T-helper 2 cell treated with Interferon-gamma antibody and Interleukin-4, amounts not matched to agents 100 ng/mL and 5 ng/mL, for 36 hours (primary cell): ENCODE results near the gene XCL2. TPM values are rescaled to one million over a fixed set of nuclear protein-coding genes. Genes with fewer than 3 reads are reported as not detected.
"Not testable (repeated sequence)": the region's sequence is repeated elsewhere in the genome, so short reads cannot be mapped to it uniquely, and the experiment has no call there.

Source experiments
- intact Hi-C: fragments of 100-400 bp; cut with micrococcal nuclease; formaldehyde crosslinking; loops from one replicate; pipeline ENCODE4 v1.15.1; 2023
- total RNA-seq: library from RNA; stranded (reverse); gene quantifications from 2 replicates; pipeline ENCODE4 v1.2.3, GENCODE V29; 2022

XCL2 gene, protein sequence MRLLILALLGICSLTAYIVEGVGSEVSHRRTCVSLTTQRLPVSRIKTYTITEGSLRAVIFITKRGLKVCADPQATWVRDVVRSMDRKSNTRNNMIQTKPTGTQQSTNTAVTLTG
- total RNA-seq: 1.9 and 2.9 TPM in 2 replicates

DNA sequence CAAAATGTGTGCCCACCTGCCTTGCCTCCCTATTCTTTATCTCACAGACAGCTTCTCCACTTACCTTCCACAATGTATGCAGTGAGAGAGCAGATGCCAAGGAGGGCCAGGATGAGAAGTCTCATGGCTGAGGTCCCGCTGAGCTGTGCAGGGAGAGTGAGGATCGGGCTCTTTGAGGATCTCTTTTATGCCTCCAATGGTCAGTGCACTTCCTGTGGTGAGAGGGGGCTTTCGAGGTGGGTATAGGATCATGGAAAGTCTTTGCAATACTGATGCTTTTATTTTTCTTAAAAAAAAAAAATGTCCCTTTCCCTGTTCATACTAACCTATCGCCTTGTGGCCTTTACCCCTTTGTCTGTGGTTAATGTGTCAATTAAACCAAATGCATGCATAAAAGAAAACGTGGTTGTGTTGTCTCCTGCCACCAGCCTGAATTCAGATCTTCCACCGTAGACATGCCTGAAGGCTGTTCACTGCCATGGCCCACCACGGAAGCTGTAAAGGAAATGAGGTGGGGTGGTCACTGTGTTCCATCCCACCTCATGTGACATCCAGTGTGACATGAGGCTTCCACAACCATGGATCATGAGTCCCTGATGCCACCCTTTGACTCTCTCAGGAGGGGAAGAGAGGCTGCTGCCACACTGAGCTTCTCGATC is at the start of gene XCL2:
Gene XCL2, minus strand, starts transcription at position 158 of the 659 bp plus-strand sequence. Its CDS starts 33 bp downstream, at position 125.
- intact Hi-C loops: not testable (repeated sequence)

DNA sequence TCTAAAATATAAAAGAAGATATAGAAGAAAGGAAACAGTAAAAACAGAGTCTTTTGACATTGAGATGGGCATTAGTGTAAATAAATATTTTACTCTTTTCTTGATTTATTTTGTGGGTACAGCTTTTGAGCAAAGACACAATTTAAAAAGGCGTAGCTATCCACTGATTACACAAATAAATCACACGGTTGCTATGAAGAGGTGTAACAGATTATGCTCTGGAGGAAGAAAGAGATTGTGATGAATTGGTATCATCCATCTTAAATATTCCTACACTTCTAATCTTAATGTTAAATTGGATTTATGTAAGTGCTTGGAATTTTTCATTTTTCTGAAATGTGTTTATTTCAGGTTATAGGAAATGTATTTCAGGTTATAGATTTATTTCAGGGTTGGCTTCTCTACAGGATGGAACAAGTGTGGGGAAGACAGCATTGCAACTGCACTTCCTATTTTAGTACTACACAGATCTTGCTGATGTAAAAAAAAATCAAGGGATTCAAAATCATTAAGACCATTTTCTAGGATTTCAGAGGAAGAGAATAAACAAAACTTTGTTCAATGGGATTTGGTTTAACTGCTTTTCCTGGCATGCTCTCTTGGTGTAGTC is 47.9 kb upstream of the XCL2 start:
- intact Hi-C loops: no loop called here

DNA sequence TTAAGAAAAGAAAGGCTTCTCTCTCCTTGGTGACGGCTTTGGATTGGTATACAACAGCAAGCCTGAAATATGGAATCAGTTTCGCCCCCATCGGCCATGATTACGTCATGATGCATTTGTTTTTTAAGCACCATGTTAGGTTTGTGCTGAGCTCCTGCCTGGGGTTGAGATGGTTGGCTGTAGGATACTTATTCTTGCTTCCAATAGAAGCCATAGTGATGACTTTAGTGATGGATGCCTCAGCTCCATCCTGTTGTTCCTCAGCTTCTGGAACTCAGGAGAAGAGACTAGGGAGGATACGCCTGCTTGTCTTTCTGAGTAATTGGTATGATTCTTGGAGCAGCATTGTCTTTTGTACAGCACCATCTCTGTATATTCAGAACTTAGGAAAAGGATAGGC is 47.3 kb upstream of the XCL2 start:
- intact Hi-C loops: no loop called here

DNA sequence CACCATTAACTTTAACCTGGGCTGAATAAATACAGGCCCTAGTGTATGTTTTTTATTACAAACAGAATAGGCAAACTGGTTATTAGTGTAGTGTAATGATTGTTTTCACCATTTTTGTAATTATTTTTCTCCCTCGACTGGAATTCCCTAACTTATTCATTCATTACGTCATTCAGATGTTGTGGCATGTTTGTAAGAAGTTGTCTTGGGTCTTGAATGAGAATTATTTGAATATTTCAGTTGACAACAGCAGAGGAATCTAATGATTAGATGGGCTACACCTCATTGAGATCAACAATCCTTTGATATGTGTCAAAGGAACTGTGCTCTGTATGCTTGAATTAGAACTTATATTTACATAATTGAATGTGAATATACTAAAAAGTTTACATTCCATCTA is 45.4 kb upstream of the XCL2 start:
- intact Hi-C loops: no loop called here

DNA sequence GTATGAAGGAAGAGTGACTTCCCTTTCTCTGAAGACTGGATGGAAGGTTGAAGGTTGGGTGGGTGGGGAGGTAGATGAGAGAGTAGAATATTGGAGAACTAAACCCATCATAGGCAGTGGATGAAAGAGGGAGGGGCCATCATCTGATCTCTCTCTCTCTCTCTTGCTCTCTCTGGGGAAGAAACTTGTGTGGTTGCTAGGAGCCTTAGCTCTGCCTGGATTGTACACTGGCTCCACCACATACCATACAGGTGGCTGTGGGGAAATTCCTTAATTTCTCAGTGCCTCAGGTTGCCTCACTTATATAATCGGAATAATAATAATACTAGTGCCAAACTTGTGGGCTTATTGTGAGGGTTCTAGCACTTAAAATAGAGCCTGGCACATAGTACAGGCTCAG is 42.1 kb upstream of the XCL2 start:
- intact Hi-C loops: no loop called here

DNA sequence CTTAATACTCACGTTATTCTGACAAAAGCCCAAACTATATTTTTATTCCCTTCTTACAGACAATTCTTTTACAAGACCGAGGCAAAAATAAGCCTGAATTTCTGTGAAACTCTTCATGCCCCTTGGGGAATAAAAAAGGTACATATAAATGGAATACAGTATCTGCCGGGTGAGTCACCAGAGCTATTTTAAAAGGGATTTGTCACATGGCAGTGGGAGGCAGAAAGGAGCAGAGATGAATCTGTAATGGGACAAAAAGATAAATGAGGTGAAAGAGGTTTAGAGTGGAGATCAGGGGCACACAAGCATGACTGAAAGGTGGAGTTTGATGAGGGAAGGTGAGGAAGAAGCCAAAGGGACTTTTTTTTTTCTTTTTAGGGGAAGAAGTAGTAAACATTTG is 41.4 kb upstream of the XCL2 start:
- intact Hi-C loops: no loop called here

DNA sequence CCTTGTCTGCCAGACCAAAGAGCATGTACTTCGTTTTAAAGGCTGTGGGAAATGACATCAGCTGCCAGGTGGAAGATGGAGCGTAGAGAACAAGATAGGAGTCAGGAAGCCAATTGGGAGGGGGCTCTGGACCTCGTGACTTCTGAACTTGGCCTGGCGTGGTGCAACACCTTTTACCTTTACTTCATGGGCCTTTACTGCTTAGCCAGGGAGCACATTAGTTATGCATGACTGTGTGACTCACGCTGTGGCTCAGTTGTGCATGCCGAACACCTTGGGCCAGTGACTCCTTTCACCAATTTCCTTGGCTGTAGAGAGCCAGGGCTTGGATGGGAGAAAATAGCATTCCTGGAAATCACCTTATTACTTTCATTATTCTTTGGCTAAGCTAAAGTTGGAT is 39.8 kb upstream of the XCL2 start:
- intact Hi-C loops: no loop called here

DNA sequence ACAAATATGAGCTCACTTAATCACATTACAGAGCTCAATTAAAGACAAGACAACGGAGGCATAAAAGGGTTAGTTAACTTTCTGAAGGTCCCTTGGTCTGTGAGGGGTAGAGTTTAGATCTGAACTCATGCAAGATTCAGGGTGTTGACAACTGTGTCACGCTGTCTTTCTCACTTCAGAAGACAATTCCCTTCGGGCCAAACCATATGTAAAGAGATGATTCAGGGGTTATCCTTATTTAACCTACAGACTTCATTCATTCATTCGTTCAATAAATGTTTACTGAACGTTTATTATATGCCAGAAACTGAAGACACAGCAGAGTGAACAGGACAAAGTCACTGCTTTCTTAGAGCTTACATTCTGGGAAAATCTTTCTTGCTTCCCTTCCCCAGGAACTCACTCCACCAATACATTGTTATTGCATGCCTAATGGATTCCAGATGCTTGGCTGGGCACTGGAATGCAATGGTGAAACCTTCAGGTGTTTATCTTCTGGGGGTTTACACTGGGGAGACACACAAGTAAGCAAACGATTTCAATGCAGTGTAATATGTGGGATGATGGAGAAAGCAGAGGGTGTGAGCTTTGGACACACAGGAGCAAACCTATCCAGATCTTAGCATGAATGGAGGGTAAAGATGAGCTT is 39.0 kb upstream of the XCL2 start:
- intact Hi-C loops: no loop called here

DNA sequence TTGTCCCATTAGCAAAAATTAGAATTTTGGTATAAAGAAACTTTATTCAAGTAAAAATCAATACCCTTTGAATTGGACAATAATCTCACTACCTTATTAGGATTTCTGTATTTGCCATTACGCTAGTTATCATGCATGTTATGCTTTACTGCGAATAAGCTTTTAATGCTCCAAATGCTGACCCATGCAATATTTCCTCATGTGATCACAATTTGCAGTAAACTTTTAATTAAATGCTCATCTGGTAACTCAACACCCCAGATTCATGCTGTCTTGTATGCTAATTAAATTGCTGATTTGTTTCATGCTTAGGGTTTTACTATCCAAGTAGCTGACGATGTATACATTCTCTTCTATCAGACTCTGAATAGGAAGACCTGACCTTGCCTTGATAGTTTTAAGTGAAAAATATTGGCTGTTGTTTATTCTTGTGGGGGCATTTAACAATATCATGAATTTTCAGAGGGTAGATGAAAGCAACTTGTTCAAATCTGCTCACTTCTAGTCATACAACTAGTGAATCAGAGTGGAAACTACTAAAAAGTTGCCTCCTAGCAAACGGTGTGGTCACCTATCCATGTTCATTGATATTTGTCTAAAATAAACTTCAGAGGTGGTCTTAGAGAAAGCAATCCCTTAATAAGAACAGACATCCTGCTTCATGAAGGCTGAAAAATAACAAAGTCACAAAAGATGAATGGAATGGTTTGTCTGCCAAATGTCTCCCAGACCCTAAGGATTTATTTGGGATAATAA is 38.2 kb upstream of the XCL2 start:
- intact Hi-C loops: no loop called here

DNA sequence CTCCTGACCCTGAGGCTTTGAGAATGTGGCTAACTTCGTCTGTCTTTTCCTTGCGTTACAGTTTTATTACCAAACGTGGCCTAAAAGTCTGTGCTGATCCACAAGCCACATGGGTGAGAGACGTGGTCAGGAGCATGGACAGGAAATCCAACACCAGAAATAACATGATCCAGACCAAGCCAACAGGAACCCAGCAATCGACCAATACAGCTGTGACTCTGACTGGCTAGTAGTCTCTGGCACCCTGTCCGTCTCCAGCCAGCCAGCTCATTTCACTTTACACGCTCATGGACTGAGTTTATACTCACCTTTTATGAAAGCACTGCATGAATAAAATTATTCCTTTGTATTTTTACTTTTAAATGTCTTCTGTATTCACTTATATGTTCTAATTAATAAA is 37.2 kb upstream of the XCL2 start:
- intact Hi-C loops: not testable (repeated sequence)

DNA sequence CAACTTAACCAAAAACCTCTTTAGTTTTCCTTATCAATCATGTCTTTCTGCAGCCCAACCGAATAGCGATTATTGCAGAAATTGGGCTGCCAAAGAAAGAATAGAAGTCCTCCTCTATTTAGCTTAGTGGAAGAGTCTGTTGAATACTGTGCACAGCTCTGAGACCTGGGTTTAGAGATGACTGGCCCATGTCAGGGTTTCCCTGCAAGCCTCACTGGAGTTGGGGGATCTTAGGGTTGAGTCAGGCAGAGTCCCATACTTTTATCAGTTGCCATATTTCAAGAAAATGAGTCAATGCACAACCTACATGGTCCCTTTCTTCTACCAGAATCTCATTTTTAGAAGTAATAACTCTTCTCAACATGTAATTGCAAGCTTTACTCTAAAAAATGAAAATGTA is 36.5 kb upstream of the XCL2 start:
- intact Hi-C loops: not testable (repeated sequence)

DNA sequence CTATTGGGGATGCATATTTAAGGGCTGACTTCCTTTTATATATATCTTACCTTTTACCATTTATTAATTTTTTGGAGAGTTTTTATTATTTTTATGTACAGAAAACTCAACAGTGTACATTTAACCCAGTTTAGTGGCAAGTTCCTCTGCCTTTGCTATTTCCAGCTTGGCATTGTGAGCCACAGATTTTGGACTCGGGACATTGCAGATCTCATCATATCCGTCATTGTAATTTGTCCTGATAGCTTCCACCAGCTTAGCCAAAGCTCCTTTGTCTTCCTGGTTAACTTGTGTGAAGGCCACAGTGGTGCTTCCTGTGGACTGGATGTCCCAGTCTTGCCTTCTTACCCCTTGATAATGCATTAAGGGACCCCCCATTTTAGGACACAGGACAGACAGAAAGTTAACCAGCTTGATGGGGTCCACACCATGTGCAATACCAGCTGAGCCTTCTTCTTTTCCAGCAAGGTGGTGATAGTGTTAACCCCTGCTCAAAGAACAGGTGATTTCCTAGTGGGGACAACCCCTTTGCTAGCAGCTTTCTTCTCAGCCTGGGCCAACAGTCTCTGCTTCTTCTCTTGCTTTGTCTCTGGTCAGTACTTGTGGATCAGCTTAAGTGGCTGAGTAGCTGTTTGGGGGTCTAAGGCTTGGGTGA is 34.9 kb upstream of the XCL2 start:
- intact Hi-C loops: not testable (repeated sequence)

DNA sequence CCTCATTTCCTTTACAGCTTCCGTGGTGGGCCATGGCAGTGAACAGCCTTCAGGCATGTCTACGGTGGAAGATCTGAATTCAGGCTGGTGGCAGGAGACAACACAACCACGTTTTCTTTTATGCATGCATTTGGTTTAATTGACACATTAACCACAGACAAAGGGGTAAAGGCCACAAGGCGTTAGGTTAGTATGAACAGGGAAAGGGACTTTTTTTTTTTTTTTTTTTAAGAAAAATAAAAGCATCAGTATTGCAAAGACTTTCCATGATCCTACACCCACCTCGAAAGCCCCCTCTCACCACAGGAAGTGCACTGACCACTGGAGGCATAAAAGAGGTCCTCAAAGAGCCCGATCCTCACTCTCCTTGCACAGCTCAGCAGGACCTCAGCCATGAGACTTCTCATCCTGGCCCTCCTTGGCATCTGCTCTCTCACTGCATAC is 32.5 kb upstream of the XCL2 start, which contains the start of gene XCL1:
Gene XCL1, plus strand, starts transcription at position 361 of the 444 bp plus-strand sequence. Its CDS starts 33 bp downstream, at position 394.
- intact Hi-C loops: not testable (repeated sequence)

DNA sequence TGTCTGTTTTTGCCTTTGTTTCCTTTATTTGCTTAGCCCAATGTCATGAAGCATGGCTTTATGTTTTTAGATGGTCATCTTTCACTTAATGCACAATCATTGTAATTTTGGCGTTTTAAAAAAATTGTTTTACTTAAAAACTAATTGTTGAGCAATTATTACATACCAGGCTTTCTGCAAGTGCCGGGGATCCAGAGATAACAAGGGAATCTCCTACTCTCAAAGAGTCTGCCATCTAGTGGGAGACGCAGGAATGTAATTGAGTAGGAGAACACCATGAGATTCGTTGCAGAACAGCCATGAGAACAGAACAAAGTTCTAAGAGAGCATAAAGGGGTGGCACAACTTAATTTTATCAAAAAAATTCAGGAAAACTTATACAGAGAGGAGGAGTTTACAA is 30.4 kb upstream of the XCL2 start:
- intact Hi-C loops: loop anchor here (1.0 to 5.0 kb wide), 2 partner anchors 52 to 135 kb away; no protein-coding TSS in a partner anchor

DNA sequence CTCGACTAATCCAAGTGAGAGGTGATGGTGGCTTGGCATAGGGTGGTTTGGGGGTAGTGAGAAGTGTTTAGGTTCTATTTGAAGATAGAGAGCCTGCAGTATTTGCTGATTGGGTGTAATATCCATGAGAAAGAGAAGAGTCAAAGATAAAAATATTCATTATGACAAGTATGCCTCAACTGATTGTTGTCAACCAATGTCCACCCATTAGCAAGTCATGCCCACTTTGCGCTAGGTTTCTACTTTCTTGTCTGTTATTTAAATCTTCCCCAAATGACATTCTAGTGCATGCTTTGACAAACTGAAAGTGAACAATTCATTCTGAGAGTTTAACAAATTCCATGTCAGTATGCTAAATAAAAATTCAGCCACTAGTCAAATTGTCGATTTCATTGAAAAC is 28.8 kb upstream of the XCL2 start:
- intact Hi-C loops: loop anchor here (2.0 to 5.0 kb wide), 2 partner anchors 50 to 230 kb away; no protein-coding TSS in a partner anchor

DNA sequence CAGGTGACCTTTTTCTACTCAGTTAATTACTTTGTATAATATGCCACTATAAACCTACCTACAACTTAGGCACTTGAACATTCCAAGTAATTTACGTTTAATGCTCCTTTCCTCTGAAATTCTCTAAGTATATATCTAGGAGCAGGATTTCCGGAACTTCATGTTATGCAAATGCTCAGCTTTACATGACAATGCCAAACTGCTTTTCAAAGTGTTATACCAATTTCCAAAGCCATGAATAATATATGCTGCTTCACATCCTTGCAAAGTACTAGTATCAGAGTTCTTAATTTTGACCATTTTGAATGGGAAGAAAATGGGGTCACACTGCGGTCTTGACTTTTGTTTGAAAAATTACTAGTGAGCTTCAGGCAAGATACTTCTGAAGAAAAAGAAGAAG is 26.9 kb upstream of the XCL2 start:
- intact Hi-C loops: loop anchor here (5.0 kb wide), 1 partner anchor 48 kb away; no protein-coding TSS in a partner anchor

DNA sequence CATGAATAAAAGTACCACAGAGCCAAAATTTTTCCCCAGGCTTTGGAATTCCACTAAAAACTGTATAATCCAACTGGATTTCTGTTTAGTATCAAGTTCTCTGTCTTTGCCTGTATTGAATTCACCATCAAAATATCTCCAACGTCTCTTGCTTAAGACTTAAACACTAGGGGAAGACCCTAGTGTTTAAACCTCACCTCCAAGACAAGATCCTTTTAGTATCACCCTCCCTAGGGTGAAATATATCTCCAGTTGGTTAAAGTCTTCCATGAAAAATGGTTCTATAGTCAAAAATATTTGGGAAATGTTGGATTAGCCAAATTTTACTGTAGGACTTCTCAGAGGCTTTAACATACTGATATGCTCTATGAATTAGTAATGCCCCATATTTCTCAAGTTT is 24.5 kb upstream of the XCL2 start:
- intact Hi-C loops: no loop called here

DNA sequence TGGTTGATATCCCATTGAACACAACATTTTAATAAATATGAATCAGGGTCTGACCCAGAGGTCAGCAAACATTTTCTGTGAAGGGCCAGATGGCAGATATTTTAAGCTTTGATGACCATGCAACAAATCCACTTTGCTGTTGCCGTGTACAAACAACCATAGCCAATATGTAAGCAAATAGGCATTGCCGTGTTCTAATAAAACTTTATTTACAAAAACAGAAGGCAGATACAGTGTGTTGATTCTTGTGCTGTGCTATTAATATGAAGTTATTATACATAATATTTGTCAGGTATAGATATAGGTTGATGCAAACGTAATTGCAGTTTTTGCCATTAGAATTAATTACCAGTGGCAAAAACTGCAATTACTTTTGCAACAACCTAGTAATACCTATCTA is 23.8 kb upstream of the XCL2 start:
- intact Hi-C loops: no loop called here

DNA sequence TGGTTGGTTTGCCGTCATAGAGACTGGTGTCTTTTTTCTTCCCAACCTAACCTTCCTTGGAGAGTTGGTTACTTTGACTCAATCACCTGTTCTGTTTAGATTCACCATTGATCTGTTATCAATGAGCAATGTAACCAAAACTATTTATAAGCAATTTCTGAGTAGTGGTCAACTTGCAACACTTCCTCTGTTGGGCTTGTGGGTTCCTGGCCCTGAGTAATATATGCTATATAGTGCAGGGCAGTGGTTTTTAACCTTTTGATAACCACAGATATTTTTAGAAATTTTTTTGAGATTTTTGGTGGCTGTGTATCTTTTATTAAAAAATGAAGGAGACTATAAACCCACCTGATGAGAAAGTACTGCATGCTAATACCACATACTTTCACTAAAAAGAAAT is 23.2 kb upstream of the XCL2 start:
- intact Hi-C loops: no loop called here

DNA sequence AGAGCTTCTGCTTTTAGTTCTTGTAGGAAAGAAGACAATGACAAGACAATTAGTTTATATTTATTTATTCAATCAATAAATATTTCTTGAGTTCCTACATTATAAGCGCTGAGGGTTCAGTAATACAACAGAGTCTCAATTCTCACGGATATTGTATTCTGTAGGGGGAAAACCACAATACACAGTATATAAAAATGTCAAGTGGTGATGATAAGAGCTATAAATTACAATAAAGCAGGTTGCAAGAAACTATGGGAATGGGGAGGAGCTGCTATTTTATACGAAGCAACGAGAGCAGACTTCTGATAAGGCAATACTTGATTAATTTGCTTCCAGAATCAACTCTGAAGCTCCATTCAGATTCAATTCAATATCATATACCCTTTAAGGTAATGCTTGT is 22.0 kb upstream of the XCL2 start:
- intact Hi-C loops: no loop called here

DNA sequence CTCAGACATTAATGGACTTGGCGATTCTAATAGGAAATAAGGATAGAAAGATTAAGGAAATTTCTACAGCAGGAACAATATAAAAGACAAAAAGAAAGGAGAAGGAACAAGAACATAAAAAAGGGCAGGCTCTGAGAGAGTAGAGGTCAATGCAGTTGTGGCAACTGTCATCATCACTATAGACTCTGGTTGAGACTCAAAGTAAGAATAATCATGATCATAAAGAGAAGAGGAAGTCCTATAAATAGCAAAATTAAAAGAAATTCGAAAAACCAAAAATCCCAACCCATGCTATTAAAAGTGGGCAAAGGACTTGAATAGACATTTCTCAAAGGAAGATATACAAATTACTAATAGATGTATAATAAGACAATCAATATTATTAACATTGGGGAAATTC is 18.2 kb upstream of the XCL2 start:
- intact Hi-C loops: no loop called here
